GM12864 (cell line): Measurements from ENCODE around the gene ANKH.

ENCODE experiments used
- DNase-seq: peaks from one replicate; pipeline ENCODE4 v3.0.0-alpha.2; 2011; ENCODE audit warnings: low read depth
- H3K4me3 ChIP-seq: 2 replicates; pipeline ENCODE4 v1.5.1; 2011; ENCODE audit warnings: mild to moderate bottlenecking, low read depth, low read length, control low read depth
- TF ChIP-seq, protein P1 (sequence below): IDR thresholded peaks from 2 replicates; pipeline ENCODE4 v1.5.1; 2011; ENCODE audit warnings: low read depth, mild to moderate bottlenecking, moderate library complexity, low read length, control low read depth, inconsistent platforms; ENCODE audit errors: missing control alignments

Gene ANKH

DNA sequence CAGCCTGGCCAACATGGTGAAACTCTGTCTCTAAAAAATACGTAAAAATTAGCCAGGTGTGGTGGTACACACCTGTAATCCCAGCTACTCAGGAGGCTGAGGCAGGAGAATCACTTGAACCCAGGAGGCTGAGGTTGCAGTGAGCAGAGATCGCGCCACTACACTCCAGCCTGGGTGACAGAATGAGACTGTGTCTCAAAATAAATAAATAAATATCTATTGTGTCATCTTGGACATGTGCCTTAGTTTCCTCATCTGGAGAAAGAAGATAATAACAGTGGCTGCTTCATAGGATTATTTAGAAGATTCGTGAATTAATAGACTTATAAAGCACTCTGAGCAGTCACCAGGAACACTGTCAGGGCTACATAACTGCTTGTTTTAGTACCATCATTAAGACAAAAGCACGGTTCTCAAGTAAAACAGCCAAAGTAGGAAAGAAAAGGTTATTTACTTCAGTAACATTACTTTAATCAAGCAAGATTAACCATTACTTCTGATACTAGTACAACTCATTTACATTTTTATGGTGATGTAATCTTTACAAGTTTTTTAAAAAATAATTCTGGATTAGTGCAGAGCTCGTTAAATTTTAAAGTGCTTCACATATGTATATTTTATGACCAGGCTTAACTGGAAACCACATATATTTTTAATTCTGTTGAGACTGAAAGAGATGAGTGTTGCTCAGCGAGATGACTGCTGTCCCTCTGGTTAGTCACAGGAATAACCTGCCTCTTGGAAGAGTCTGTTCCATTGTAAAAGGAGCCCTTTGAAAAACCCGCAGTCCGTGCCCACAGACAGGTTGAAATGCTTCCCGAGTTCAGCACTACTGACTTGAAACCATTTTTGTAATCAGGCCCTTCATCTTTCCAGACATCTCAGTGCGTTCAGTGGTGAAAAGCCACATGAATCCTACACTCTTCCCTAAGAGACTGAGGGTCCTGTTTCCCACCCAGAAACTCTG lies 36.7 kb downstream of the ANKH start:
- no peak overlapping the region for H3K4me3 ChIP-seq
- DNase-seq, result no peak
- TF ChIP-seq, protein P1, sequence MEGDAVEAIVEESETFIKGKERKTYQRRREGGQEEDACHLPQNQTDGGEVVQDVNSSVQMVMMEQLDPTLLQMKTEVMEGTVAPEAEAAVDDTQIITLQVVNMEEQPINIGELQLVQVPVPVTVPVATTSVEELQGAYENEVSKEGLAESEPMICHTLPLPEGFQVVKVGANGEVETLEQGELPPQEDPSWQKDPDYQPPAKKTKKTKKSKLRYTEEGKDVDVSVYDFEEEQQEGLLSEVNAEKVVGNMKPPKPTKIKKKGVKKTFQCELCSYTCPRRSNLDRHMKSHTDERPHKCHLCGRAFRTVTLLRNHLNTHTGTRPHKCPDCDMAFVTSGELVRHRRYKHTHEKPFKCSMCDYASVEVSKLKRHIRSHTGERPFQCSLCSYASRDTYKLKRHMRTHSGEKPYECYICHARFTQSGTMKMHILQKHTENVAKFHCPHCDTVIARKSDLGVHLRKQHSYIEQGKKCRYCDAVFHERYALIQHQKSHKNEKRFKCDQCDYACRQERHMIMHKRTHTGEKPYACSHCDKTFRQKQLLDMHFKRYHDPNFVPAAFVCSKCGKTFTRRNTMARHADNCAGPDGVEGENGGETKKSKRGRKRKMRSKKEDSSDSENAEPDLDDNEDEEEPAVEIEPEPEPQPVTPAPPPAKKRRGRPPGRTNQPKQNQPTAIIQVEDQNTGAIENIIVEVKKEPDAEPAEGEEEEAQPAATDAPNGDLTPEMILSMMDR, result no peak

DNA sequence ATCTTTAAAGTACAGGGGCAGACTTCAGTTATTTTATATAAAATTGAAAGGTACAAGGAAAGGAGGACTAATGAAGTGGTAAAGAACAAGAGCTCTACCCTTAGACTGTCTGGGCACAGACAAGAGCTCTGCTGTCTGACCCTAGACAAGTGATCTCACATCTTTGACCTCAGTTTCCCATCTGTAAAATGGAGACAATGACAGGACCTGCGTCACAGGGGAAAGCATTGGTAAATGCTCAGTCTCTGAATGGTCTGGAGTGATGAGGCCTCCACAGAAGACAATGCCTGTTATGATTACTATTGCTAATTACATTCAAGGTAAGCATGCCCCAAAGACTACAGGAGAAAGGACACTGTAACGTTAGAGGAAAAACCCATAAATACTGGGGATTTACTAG lies 37.5 kb downstream of the ANKH start:
- TF ChIP-seq, protein P1, result no peak
- DNase-seq, result no peak
- no peak overlapping the region for H3K4me3 ChIP-seq

DNA sequence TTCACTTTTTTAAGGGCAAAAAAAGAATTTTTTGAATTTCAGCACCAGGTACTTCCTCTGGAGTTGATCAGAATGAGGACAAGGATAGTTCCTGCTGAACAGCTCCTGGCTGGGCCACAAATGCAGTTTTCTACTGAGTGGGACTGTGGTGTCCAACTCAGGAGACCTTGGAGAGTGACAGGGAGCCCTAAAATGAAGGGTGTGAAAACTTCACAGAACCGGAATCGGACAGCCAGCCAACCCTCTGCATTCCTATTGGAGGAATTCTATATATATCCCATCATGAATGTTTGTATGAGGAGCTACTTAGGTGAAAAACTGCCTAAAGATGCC lies 40.6 kb downstream of the ANKH start:
- no peak overlapping the region for H3K4me3 ChIP-seq
- no peak for DNase-seq
- TF ChIP-seq, protein P1, result no peak

DNA sequence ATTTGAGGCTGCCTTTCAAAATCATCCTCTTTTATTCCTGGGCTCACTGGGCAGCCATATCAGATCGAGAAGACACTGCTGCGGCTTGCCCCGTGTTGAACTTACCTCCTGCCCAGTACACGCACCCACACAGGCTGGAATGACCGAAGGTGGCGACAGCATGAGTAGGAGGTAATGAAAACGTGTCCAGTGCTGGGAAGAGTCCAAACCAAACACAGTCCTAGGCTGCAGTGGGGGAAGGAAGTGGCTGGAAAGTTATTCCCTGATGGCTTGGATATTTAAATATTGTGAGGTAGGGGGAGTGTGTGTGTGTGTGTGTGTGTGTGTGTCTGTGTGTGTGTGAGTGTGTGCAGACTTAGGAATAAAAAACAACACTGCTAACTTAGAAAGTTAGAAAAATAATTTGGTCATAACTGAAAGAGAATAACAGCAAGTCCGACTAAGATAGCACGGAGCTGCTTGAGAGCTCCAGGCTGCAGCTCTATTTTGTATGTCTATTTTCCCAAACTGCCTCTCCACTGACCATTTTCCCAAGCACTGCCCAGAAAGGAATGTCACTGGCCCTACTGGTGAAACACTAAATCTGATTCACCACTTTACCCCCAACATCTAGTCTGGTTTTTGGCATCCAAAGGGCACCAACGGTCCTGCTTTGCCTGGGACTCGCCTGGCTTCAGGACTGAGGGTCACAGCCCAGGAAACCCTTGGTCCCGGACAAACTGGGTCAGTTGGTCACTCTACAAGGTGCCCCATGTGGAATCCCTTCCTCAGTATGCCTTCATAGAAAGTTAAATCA lies 41.2 kb downstream of the ANKH start:
- DNase-seq, result no peak
- TF ChIP-seq, protein P1, result no peak
- H3K4me3 ChIP-seq, result no peak overlapping the region

DNA sequence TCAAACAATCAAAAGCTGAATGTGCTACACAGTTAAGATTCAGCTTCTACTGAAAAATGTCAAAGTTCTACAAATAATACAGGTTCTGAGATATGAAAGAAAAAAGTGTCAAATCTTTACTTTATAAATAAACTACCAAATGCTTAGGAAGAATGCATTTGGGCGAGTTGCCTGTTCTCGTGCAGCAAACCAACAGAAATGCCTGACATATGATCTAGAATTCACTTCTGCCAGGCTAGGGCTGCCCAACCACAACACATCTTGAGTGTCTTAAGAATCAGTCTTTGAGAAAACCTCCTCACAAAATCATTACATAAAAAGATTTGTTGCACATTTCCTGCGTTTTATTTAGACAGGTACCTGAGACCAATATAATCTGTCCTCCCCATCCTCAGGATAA lies 42.2 kb downstream of the ANKH start:
- no peak overlapping the region for H3K4me3 ChIP-seq
- DNase-seq, result no peak
- TF ChIP-seq, protein P1, result no peak

DNA sequence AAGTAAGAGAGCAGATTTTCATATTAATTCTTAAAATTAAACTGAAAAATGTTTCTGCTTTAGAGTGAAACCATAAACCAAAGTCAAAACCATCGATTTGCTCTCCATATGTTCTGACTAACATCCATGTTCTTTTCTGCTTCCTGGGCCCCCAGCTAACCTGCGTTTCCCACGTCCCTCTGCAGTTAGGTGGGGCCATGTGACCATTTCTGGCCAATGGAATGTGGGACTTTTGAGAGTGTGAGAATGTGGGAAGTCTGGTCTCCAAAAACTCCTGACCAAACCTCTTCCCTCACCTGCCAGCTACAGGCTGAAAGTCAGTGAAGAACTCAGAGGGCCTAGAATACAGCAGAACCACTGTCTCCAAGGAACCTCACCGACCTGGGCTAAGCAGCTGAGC lies 44.9 kb downstream of the ANKH start:
- no peak overlapping the region for H3K4me3 ChIP-seq
- TF ChIP-seq, protein P1, result no peak
- no peak for DNase-seq
